ENCODE measurements around the gene TRPM2. TPM values are rescaled to one million over a fixed set of nuclear protein-coding genes. Genes with fewer than 3 reads are reported as not detected.

The TRPM2 gene
- polyA plus RNA-seq, 3 donors = 0.75 to 1.1 (median 0.82) TPM

DNA sequence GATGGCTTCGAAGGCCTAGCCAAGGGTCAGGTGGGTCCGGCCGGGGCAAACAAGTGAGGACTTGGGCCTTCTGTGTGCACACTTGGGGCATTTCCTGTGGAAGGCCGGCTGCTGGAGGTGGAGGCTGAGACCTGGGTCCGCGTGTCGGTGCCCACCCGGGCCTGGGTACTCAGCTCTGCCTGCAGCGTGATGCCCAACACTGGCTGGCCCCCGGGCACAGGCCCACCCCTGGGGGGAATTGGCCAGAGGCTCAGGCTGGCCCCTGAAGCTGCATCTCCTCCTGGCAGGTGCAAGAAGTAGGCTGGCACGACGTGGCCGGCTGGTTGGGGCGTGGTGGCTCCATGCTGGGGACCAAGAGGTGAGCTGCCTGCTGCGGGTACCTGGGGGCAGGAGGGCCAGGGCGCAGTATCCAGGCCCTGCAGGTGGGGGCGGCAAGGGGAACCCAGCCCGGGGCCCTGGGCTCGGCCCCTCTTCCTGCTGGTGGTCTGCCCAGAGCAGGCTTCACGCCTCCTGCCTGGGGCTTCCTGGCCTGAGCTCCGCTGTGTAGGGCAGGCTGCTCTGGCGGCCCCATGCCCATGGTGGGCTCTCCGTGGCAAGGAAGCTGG lies 31.5 kb upstream of the TRPM2 start:
- DNase-seq (ENCODE audit: low read depth in 3 of 3, low spot score in 2 of 3) = no peak

DNA sequence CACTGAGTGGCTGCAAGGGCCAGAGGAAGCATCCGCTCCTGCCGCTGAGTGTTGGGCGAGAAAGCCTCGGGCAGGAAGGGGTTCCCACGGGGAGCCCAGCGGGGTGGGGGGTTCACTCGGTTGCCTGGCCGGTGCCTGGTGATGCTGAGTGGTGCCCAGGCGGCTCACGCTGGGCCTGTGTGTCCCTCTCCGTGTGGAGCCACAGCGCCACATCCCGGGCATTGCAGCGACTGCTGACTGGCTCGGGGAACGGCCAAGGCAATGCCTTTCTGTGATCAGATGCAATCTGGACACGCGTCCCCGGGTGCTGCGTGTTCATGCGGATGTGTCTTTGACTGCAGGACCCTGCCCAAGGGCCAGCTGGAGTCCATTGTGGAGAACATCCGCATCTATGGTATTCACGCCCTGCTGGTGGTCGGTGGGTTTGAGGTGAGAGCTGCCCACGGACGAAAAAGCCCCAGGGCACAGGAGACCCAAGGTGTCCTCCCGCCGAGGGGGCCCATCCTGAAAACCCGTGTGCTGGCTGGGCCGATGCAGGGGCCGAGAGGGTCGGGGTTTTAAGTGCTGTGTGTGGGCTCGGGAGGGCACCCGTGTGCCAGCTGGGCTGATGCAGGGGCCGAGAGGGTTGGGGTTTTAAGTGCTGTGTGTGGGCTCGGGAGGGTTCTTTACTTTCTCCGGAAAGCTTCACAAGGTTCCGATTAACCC lies 30.6 kb upstream of the TRPM2 start:
- DNase-seq (ENCODE audit: low read depth in 3 of 3, low spot score in 2 of 3) = no peak

DNA sequence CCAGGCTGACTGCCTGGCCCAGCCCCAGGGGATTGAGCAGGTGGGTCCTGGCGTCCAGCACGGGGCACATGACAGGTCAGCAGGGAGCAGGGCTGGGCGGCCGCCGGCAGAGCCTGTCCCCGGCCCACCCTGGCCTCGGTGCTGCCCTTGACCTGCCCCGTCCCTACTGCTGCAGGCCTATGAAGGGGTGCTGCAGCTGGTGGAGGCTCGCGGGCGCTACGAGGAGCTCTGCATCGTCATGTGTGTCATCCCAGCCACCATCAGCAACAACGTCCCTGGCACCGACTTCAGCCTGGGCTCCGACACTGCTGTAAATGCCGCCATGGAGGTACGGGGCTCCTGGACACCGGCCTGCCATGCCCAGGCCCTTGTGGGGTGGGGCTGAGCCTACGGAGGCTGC lies 29.8 kb upstream of the TRPM2 start:
- no peak for DNase-seq (ENCODE audit: low read depth in 3 of 3, low spot score in 2 of 3)

DNA sequence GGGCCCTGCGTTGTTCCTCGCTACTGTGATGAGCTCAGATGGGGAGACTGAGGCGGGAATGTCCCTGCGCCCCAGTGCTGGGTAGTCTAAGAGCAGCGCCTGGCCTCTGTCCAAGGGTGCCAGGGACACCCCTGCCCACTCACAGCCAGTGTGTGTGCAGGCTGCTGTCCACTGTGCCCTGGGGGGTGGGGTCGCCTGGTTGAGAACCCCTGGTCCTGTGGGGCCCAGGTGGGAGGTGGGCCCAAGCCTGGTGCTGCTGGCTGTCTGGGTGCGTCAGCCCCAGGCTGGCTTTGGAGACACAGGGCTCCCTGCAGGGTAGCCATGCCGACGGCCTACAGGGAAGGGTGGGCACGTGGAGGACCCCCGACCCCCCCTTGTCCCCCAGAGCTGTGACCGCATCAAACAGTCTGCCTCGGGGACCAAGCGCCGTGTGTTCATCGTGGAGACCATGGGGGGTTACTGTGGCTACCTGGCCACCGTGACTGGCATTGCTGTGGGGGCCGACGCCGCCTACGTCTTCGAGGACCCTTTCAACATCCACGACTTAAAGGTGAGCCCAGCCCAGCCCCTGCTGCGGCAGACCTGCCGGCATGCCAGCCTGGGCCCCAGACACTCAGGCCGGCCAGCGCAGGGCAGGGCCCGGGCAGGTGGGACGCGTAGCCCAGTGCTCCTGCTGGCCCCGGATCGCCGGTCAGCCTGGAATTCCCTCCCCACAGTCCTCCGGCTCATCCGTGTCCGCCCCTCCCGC lies 29.1 kb upstream of the TRPM2 start:
- no peak for DNase-seq (ENCODE audit: low read depth in 3 of 3, low spot score in 2 of 3)

DNA sequence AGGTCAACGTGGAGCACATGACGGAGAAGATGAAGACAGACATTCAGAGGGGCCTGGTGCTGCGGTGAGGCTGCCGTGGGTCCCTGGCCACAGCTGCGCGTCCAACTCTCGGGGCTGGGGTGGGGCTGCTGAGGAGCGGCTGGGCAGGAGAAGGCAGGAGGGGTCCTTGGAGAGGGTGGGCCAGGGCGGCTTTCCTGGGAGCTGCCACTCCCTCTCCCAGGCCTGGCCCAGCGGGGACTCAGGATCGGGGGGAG lies 28.6 kb upstream of the TRPM2 start:
- DNase-seq (ENCODE audit: low read depth in 3 of 3, low spot score in 2 of 3) = no peak

DNA sequence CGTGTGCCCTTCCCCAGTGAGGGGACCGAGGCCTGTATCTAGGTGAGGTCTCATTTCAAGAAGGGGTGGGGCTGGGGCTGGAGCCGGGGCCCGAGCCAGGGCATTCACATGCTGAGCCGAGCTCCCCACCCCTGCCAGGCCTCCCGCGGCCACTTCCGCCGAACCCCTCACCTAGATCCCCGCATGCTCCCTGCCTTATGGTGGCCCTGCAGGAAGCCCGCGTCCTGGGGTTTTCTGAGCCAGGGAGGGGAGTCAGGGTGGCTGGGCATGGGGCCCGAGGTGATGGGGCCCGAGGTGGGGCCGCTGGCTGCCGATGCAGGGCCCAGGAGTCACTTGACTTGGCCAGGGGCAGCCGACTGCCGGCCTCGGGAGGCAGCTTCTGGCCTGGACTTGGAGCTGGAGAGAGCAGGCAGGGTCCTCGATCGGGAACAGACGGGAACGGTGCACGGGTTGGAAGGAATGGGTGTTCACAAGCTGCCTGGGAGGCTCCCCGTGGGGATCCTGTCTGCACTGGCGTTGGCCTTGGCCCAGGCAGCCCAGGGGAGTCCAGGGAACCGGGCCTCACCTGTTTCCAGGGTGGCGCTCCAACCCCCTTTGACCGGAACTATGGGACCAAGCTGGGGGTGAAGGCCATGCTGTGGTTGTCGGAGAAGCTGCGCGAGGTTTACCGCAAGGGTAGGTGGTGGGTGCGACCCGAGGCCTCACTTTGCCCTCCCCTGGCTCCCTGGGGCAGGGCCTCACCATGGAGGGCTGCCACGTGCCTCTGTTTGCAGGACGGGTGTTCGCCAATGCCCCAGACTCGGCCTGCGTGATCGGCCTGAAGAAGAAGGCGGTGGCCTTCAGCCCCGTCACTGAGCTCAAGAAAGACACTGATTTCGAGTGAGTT lies 27.8 kb upstream of the TRPM2 start:
- DNase-seq (ENCODE audit: low read depth in 3 of 3, low spot score in 2 of 3) = no peak

DNA sequence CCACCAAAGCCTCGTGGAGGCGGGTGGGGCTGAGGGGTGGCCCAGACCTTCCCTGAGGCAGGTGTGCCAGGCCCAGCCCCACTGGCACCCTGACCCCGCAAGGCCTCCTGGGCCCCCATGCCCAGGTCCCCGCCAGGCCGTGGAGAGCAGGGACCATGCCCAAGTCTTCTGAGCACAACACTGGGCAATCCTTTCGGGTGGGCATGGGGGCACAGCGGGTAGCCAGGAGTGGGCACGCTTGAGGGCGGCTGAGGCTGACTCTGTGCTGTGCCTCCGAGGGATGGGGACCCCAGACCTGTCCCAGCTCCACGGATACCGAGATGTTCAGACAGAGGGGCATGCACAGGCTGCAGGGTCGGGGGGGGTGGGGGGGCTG lies 27.2 kb upstream of the TRPM2 start:
- DNase-seq (ENCODE audit: low read depth in 3 of 3, low spot score in 2 of 3) = no peak

DNA sequence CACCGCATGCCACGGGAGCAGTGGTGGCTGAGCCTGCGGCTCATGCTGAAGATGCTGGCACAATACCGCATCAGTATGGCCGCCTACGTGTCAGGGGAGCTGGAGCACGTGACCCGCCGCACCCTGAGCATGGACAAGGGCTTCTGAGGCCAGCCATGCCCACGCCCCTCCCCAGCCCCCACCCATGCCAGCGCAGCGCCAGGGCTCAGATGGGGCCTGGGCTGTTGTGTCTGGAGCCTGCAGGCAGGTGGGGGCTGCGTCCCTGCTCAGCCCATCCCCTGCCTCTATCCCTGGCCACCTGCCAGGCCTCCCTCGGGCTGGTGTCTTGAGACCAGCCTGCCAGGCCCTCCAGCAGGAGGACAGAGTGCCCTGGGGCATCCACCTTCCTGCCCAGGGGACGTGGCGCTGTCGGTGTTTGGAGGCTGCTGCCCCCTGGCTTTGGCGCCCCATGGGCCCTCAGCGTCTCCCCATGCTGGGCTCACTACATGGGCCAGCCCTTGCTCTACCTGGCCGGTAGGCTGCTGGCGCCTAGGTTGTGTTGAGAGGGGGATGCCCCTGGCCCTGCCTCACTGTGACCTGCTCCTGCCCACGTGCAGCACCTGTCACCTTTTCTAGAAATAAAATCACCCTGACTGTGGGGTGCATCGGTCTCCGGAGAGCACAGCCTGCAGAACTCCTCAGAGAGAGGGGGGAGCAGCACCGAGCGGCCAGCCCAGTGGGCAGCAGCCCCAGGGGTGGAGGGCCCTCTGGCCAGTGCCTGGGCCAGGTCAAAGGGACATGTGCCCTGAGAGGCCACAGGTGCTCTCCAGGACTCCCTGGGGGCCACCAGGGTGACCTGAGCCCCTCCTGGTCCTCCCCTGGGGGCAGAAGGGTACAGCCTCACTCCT lies 26.5 kb upstream of the TRPM2 start:
- no peak for DNase-seq (ENCODE audit: low read depth in 3 of 3, low spot score in 2 of 3)

DNA sequence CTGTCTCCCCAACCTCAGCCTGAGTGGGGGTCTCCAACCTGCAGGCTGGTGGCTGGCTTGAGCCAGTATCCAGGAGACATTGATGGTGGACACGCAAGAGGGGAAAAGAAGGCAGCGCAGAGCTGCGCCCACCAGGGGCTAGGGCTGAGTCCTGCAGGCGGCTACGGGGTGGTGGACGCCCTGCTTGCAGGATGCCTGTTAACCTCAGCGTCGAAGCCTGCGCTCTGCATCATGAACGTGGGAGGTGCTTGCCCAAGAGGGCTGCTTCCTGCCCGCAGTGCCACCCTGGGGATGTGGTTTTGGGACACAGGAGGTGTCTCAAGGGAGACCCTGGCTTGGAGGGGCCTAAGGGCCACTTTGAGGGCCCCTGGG lies 25.8 kb upstream of the TRPM2 start:
- no peak for DNase-seq (ENCODE audit: low read depth in 3 of 3, low spot score in 2 of 3)

DNA sequence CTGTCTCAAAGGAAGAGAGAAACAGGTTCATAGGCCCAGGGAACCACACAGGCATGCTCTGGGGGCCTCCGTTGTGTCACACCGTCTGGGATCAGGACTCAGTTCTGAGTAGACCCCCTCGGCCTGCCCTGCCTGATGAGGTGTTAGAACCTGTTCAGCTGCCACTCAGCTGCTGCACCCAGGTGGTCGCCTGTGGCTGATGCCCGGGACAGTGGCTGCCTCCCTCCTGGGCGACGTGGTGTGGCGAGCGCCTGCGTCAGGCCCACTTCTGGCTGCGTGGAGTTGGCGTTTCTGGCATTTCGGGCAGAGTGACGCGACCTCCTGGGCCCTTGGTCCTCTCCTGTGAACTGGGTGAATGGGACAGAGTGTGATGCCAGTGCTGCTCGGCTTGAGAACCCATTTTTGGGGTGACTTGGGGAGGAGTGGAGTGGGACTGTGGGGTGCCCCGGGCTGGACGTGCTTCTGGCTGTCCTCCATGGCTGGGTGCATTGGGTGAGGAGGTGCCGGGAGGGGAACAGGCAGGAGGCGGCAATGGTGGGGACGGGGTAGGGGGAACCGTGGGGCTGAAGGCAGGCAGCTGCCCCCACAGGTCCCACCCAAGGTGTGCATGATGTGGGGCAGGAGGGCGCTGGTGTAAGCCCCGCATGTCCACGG lies 25.1 kb upstream of the TRPM2 start:
- DNase-seq (ENCODE audit: low read depth in 3 of 3, low spot score in 2 of 3) = no peak

DNA sequence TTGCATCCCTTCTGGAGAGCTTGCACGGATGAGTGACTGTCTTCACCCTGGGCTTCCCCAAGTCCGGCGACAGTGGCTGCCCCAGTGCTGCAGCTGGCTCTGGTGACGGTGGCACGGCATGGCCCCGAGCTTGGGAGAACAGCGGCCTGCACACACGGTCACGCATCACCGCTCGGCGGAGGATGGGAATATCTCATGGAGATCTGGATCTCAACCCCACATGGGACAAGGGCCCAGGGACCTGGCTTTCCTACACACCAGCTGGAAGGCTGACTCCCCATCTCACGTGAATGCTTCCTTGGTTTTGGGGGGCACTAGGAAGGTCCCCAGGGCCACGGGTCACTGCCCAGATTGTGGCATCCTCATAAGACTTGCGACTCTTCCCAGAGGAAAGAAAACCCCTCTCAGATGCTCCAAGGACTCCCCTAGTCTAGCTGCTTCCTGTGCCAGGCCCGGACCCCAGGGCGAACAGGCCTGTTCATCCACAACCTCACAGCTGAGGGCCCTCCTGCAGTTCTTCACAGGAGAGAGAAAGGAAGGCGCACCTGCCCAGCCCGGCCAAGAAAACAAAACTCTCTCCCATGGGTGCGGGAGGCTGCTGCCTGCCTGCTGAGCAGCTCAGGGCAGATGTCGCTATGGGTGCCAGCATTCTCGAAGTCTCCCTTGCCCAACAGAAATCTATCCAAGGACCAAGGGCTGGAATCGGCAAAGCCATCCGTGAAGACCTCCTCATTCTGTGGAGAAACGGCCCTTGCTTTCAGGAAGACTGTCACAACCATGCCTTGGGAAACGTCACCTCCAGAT lies 24.1 kb upstream of the TRPM2 start:
- DNase-seq (ENCODE audit: low read depth in 3 of 3, low spot score in 2 of 3) = no peak

DNA sequence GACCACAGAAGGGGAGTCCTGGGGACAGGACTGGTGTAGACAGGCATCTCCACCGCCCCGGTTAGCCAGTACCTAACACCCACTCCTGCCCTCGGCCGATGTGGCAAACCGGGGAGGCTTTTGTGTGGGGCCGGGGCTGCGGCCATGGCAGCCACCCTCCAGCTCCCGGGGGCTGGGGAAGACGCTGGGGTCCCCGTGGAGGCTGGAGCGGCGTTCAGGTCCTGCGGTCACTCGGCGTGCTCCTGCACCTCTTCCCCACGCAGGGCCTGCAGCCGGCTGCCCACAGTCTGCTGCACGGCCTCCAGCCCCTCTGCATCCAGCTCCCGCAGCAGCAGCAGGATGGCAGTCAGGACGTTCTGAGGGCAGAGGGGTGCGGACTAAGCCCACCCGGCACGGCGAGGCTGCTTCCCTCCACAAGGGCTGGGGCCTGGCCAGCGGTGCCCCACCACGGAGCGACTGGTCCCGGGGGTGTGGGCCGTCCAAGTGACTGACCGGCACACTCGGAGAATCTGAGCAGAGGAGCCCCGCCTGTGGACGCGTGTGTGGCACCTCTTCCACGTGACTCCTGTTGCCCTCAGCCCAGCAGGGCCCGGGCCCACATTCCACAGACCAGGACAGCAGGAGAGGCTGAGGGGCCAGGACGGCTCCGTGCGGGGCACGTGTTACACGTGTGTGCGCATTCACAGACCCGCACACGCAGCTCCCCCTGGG lies 23.3 kb upstream of the TRPM2 start:
- no peak for DNase-seq (ENCODE audit: low read depth in 3 of 3, low spot score in 2 of 3)

DNA sequence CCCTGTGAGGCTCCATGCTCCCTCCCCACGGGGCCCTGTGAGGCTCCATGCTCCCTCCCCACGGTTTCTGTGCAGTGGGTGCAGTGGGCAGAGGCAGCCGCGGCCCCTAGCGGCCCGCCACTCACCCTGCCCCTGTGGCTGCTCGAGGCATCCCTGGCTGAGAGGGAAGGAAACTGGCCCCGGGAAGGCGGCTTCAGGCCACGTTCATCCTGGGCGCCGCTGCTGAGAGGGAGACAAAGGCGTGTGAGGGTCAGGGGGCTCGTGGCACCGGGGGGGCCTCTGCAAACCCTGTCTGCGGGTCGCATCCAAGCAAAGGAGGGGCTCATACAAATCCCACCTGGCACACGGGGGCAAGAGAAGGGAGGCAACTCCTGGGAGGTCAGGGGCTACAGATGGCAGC lies 22.7 kb upstream of the TRPM2 start:
- no peak for DNase-seq (ENCODE audit: low read depth in 3 of 3, low spot score in 2 of 3)

DNA sequence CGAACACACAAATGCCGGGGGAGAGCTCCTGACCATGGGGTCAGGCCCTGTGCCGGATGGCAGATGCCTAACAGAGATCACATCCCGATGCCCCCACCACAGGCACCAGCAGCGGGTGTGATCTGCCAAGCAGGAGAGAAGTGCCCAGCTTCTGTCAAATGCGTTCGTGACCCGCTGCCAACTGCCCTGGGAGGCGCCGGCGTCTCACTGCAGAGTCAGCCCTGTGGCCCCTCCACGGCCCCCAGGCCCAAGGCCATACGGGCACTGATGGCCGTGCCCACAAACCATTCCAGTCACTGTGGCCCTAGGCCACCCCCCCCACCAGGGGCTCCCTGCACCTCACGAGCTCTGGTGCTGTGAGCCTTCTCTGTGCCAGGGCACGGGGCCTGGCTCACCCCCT lies 22.2 kb upstream of the TRPM2 start:
- DNase-seq (ENCODE audit: low read depth in 3 of 3, low spot score in 2 of 3) = no peak

DNA sequence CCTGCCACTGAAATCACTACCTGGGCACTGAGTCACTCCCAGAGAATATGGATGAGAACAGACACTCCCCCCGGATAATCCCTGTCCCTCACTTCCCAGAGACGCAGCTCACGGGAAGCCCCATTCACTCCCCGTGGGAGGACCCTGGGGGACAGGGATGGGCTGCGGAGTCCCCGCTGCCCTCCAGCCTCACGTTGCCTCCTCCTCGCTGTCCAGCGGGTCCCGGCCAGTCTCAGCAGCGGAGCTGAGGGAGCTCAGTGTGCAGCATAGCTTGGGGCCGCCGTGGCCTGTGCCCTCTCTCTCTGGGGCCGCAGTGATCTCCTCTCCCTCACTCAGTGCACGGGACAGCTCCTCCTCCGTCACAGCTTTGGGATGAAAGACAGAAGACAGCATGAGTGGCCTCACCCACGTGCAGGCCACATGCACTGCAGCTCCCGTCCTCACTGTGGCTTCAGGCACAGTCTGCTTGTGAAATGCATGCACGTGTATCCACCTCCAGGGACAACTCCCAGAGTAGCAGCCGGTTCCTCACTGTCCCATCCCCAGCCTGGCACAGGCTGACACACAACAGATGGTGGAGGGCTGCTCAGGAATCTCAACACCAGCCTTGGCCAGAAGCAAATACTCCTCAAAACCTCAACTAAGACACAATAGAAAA lies 21.6 kb upstream of the TRPM2 start:
- DNase-seq (ENCODE audit: low read depth in 3 of 3, low spot score in 2 of 3) = no peak

DNA sequence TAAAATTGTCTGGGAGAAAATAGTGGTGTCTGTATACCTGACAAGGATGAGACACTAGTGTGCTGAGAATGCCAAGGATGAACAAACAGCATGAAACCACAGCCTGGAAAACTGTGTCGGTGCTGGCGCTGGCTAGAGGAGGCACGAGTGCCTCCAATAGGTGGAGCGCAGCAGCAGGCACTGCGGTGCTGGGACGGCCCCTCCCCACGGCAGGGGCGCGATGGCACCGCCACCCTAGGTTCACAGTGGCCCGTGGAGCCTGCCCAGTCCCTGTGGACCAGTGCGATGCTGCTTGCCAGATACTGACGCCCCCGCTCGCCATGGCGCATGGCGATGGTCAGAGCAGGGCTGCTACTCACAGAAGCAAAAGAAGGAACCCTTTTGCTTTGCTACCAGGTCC lies 21.0 kb upstream of the TRPM2 start:
- DNase-seq (ENCODE audit: low read depth in 3 of 3, low spot score in 2 of 3) = no peak

DNA sequence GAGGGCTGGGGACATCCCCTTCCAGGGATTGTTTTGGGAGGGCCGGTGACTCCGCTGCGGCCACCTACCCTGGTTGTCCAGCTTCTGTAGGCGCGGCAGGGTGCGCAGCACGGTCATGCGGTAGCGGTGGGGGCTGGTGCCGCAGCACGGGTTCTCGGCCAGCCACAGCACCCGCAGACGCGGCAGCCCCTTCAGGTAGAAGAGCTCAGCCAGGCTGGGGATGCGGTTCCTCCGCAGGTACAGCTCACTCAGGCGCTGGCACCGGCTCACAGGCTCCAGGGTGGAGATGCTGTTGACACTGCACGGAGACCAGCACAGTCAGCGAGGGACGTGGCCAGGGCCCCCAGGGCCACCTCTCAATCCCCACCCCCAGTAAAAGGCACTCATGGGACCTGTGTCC lies 20.5 kb upstream of the TRPM2 start:
- no peak for DNase-seq (ENCODE audit: low read depth in 3 of 3, low spot score in 2 of 3)
